Measurements from ENCODE around the gene ZP3.
A peak's percentile ranks its signal among the peaks of the same experiment; 100 is the strongest.
"Not testable (repeated sequence)": the region's sequence is repeated elsewhere in the genome, so short reads cannot be mapped to it uniquely, and the experiment has no call there.

Gene ZP3

DNA sequence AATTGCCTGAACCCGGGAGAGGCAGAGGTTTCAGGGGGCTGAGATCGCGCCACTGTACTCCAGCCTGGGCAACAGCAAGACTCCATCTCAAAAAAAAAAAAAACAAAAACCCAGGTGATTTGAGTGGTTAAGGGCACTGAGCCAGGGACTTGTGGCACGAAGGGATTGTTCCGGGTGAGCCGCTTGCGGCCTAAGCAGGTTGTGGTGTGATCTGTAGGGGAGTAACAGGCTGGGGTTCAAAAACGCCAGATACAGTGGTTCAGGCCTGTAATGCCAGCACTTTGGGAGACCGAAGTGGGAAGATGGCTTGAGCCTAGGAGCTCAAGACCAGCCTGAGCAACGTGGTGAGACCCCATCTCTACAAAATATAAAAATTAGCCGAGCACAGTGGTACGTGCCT lies 19.1 kb downstream of the ZP3 start:
- DNase-seq = peak; percentile 12

DNA sequence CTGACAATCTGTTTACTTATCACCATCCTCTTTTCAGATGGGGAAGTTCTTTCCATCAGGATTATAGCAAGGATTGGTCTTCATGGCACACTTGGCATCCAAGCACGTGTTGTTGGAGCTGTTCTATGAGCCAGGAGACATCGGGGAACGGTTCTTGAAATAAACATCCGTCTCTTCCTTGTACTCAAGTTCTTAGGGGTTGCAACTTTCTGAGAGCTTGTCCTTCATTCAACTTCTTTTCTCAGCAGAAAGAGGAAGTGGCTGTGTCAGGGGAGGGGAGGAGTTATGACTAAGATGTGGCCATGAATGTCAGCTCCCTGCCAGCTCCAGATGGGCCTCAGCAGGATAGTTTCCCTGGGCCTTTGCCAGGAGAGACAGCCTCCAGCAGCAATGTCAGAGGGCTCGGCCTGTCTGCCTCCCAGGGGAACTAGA lies 20.8 kb downstream of the ZP3 start:
- DNase-seq = not testable (repeated sequence)

DNA sequence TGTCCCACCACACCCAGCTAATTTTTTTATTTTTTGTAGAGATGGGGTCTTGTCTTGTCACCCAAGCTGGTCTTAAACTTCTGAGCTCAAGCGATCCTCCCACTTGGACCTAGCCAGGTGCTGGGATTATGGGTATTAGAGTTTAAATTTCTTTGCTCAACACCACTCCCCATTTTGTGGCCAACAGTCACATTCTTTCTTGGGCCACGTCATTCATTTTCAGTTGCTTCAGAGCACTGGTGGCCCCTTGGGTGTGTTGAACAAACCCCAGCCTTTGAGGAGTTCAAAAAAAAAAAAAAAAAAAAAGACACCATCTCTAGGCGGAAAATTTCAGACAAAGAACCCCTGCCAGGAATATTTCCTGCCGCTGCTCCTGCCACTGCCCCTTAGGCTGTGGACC lies 32.3 kb downstream of the ZP3 start:
- not testable (repeated sequence) for DNase-seq

DNA sequence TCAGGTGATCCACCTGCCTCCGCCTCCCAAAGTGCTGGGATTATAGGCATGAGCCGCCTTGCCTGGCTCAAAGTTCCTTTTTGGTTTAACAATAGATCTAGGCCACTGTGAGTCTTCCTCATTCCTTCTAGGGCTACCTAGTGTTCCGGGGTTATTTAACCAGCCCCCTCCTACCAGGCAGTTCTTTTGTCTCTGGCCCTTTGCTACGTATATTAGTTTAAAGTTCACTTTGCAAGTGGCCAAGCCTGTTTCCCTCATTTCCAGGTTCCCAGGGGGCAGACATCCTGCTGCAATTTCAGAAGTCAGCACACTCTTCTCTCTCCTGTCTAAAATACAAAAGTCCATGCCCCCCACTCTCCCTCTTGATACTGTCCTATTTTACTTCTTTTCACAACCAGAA lies 33.8 kb downstream of the ZP3 start:
- not testable (repeated sequence) for DNase-seq

DNA sequence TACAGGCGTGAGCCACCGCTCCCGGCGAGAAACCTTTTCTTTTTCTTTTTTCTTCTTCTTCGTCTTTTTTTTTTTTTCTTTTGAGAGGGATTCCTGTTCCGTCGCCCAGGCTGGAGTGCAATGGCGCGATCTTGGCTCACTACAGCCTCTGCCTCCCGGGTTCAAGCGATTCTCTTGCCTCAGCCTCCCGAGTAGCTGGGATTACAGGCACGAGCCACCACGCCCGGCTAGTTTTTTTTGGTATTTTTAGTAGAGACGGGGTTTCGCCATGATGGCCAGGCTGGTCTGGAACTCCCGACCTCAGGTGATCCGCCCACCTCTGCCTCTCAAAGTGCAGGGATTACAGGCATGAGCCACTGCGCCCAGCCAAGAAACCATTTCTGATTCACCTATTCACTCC lies 36.0 kb downstream of the ZP3 start:
- DNase-seq = not testable (repeated sequence)

DNA sequence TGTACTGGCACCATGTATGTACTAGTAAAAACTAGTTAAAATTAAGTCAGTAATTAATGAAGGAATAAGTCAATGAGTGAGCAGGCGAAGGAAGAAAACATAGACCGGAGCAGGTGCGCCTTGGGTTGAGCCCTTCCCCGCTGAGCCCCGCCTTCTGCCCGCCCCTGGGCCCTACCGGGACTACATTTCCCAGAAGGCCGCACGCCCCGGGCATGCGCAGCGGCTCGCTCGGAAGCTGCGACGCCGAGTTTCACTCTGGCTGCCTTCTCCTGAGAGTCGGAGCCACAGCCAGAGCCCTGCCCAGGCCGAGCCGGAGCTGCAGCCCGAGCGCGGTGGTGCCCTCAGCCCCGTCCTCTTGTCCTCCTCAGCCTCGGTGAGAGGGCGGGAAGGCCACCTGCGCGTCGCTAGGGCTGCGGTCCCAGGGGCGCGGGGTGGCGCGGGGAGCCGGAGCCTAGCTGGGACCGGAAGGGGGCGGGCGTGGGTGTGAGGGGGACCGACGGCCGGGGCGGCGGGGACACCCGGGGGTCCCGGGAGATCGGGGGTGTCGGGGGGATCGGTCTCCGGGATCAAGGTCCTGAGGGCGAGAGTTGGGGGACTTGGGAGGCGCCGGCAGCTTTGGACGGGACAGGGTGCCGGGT lies 36.8 kb downstream of the ZP3 start, which contains the start of gene DTX2:
TSS of gene DTX2 (plus strand) at position 246 of the 638 bp plus-strand sequence. CDS start 18,801 bp downstream, outside the sequence.
- DNase-seq = peak; percentile 46

DNA sequence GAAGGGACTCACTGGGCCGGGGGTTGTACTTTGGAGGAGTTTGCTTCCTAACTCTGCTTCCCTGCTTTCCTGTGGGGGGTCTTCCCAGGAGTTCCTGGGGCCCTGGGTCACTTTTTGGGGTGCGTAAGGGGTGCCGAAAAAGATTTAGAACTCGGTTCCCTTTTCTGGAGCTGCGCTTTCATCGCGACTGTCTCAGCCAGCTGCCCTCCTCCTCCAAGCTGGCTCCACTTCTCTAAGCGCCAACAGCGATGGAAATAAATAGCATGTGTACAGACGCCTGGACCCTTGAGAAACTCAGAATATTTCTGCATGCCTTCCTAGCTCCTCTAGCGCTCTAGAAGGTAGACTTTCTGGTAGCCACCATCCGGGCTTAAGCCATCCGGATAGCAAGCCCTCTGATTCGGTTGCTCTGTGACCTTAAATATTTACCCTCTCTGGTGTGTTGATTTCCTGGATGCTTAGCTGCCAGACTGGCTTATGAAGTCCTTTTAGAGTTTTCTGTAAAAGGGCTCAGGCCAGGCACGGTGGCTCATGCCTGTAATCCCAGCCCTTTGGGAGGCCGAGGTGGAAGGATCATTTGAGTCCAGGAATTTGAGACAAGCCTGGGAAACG lies 37.6 kb downstream of the ZP3 start:
- not testable (repeated sequence) for DNase-seq

DNA sequence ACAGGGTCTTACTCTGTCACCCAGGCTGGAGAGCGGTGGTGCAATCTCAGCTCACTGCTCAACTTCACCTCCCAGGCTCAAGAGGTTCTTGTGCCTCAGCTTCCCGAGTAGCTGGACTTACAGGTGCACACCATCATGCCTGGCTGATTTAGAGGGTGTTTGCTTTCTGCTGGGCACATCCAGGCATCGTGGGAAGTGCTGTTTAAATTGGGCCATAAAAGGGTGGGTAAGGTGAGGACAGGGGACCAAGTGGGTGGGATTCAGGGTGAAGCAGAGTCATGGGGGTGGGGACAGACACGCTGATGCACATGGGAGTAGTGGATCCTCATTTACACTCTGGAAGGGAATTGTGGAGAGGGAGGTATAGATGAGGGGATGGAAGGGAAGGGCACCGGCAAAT lies 40.2 kb downstream of the ZP3 start:
- DNase-seq = not testable (repeated sequence)

DNA sequence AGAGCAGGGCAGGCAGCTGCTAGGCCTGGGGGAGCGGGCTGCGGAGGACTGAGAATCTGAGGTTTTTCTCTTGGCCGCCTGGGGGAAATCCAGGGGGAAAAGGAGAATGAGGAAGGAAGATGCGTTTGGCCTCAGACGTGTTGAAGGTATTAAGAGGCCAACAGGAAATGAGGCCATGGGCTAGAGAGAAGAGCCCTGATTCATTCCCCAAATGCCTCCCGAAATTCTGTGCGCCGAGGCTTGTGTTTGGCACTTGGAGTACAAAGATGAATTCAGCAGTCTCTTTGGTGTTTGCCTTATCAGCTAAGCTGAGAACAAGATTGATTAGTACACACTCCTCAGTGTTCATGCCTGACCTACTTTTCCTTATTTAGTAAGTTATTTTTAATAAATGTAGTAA lies 41.2 kb downstream of the ZP3 start:
- DNase-seq = not testable (repeated sequence)

DNA sequence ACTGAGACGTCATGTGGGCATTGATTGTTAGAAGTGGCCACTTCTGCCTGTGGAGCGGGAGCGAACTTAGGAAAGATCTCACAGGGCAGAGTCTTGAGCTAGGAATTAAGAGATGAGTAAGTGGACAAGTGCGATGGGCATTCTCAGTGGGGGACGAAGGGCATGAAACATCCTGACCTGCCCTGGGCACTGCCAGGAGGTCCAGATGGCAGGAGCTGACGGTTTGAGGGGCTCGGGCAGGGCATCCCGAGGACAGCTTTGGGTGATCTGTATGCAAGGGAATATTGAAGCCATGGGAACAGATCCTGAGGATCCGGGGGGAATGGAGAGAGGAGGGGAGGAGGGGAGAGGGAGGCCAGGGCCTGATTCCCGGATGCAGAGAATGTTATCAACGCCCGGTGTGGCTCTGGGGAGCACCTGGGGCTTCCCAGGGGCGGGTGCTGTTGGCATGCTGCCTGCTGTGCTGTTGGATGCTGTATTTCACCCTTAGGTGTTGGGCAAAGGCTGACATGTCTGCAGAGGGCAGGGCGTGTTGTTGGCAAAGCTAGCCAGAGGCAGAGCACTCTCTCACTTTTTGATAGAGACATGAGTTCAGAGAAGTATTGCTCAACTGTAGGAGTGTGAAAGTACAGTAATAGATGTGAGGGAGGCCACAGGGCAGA lies 43.1 kb downstream of the ZP3 start:
- not testable (repeated sequence) for DNase-seq

DNA sequence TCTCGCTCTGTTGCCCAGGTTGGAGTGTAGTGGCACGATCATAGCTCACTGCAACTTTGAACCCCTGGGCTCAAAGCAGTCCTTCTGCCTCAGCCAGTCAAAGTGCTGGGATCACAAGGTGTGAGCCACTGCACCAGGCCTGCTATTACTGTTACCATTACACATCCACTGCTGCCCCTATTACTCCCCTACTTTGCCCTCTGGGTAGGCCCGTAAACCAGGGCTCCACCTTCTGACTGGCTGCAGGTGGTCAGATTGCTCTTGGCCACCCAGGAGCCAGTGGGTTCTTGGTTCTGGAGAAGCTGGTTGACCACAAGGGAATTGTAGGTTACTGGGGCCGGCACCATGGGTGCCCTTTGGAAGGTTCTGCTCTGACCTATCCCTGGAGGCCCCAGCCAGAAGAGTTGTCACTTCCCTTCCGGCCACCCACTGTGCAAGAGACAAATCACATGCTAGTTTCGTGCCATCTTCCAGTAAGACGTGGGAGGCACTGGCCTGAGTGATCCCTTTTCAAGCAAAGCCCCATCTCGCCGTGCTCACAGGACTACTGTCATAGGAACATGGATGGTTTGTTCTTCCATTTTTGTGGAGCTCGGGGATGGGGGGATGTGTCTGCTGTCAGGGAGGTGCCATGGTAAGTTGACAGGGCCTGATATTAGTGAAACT lies 46.9 kb downstream of the ZP3 start:
- not testable (repeated sequence) for DNase-seq

DNA sequence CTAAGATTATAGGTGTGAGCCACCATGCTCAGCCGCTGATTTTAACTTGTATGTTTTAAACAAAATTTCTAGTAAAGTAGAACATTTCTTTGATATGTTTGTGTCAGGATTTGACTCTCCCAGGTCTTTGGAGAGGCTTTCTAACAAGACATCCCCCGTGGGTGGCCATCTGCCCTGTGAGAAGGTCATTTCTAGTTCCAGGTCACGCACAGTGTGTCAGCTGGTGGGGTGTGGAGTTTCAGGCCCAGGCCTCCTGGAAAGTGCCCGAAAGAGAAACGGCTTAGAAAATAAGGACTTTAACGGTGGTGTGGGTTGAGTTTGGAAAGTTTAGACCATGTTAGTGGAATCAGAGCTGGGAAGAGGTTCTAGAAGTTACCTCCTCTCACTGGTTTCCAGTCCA lies 48.3 kb downstream of the ZP3 start:
- DNase-seq = not testable (repeated sequence)

DNA sequence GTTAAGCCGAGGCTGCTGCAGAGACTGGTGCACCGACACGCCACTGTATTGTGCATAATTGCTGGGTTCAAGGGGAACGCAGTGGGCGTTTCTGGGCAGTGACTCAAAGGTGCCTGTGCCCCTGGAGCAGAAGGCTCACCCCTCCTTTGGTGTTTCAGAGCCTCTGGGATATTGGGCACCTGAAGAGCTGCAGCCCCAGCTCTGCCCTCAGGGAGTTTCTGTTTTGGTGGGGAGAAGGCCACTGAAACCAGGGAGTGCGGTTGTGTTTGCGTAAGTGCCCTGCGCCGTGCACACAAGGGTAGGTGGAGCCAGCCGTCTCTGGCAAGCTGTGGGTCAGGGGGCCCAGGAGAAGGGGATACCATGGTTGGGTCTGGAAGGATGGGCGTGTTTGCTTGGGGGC lies 51.5 kb downstream of the ZP3 start:
- not testable (repeated sequence) for DNase-seq

DNA sequence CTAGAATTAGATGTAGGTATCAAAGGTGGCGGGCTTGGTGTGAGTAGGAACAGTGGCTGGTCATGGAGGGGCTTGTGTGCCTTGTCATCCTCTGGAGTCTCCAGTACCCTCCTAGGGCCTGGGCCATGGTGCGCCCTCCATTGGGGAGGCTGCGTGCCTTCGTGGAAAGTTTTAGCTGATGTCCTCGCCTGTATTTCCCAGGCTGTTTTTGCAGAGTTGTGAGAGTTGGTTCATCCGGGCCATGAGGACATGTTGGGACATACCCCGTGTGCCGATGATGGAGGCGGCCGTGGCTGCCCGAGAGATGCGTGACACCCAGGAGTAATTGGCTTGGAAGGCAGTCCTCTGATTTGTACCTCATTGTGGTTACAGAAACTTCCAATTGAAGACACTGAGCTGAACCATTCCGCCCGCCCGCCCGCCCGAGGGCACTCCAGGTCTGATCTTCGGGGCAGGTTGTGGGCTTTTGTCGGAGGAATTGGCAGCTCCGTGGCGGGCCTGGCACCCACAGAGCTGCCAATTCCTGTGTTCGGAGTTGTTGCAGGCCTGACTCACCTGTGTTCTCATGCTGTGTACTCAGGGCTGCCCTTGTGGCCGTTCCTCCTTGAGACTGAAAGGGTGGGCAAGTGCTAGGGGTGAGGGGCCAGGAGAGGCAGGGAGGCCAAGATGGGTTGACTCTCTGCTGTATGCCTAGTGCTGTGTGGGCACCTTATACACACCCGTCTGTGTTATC lies 52.2 kb downstream of the ZP3 start:
- not testable (repeated sequence) for DNase-seq

DNA sequence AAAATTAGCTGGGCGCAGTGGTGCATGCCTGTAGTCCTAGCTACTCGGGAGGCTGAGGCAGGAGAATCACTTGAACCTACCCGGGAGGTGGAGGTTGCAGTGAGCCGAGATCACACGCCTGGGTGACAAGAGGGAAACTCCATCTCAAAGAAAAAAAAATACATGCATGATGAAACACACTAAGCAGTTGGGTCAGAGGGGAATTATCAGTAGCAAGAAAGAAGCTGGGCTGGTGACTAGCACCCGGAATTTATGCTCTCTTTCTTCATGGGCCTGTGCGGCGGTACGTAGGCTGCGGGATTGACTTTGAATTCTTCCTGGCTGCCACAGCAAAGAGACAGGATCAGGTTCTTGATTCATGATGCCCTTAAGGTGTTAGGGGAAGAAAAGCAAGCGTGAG lies 54.9 kb downstream of the ZP3 start:
- DNase-seq = not testable (repeated sequence)

DNA sequence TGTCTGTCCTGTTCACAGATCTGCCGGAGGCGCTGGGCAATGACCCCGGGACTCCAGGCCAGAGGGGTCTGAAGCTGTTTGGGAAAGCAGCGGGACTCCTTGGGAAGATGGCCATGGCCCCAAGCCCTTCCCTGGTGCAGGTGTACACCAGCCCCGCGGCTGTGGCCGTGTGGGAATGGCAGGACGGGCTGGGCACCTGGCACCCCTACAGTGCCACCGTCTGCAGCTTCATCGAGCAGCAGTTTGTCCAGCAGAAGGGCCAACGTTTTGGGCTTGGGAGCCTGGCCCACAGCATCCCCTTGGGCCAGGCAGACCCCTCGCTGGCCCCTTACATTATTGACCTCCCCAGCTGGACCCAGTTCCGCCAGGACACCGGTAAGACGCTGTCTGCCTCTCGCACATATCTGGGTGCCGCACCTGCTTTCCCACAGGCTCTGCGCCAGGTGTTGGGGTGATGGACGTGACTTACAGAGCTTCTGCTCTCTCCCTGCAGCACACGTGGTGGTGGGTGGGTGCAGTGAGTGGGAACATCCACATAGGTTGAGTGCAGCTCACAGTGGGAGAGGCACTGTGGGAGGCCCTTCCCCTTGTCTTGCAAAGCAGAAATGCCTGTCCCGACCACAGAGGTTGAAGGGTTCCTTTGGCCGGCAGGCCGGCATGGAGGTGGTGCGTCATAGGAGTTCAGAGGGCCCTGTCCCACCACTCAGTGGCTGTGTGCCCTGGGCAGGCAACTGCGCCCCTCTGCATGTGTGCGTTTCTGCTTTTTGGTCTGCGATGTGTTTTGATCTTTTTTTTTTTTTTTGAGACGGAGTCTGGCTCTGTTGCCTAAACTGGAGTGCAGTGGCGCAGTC lies 55.9 kb downstream of the ZP3 start:
- DNase-seq = not testable (repeated sequence)

DNA sequence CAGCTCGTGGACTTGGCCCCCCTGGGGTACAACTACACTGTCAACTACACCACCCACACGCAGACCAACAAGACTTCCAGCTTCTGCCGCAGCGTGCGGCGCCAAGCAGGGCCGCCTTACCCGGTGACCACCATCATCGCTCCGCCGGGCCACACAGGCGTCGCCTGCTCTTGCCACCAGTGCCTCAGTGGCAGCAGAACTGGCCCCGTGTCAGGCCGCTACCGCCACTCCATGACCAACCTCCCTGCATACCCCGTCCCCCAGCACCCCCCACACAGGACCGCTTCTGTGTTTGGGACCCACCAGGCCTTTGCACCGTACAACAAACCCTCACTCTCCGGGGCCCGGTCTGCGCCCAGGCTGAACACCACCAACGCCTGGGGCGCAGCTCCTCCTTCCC lies 57.9 kb downstream of the ZP3 start:
- DNase-seq = not testable (repeated sequence)

DNA sequence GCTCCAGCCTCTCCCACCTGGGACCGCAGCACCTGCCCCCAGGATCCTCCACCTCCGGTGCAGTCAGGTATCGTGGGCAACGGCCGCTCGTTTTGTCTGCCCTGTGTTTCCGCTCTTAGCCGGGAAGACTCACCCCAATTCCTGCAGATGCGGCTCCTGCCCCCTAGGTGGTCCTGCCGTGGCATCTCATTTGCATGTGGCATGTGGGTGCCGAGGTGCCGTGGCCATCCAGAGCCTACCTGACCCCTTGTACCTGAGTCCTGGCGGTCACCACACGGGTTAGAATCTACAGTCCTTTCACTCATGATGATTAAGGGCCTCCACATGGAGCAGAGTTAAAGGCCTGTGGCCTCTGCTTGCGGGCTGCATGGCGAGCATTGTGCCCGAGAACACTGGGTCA lies 58.3 kb downstream of the ZP3 start:
- not testable (repeated sequence) for DNase-seq

DNA sequence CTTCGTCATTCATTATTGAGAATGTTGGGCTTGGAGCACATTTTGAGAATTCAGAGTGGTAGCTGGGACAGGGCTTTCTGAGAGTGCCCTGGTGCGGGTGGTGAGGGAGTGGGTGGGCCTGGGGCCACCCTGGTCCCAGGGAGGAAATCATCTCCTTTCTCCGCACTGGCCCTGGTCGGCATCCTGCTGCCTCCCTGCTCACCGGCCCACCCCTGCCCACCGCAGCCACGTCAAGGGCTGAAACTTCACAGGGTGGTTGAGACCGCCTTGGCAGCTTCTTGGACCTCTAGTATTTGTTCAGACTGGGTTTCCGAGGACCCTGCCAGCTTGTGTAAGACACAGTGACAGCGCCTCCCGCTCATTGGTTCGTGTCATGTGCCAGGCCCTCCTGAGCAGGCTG lies 59.7 kb downstream of the ZP3 start:
- DNase-seq = not testable (repeated sequence)

DNA sequence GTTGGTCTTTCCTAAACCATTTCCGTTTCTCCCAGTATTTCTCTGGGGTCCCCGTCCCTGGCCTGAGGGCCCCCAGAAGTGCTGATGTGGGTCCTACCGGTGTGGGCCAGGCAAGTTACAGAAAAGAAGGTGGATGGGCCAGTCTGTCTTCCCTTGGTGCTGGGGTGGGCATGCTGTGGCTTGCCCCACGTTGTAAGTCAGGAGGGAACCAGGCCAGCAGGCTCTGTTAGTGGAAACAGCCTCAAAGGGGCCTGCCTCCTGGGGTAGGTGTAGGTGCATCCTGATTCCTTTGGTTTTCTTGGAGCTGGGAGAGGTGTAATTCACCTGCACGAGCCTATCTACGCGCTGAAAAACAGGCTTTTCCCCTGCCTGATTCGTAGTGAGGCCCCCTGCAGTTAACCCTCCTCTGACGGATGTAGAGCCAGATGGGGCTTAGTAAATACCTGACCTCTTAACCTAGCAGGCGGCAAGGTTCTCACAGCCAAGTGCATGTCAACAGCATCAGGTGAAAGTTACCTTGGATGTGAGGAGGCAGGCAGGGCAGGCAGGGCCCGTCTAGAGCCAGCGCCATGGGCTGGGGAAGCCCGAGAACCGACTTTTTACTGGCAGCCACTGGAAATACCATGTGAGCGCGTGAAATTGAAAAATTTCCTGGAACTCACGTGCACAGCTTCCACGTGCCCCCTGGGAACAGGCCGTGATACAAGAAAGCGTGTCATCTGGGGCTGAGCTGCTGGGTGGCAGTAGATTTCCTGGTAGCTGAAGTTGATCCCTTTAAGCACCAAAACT lies 61.3 kb downstream of the ZP3 start:
- not testable (repeated sequence) for DNase-seq

DNA sequence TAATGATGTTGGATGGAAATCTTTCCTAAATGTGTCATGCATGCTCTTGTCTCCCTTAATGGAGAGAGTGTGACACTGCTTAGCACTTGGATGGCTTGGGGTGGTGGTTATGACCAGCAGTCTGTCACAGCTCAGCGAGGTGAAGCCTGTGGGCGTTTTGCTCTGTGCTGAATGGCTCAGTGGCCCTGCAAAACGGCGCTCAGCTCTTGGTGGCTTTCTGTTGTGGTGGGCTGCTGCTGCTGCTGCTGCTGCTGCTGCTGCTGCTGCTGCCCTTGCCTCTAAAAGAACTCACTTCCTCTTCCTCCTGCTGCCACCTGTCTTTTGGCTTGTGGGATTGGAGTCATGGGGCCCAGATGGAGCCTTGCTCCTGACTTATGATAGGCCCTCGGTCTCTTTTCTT lies 61.9 kb downstream of the ZP3 start:
- not testable (repeated sequence) for DNase-seq

Data from activated CD4-positive, alpha-beta T cell treated with anti-CD3 and anti-CD28 coated beads, Interleukin-2, amount 50 U/mL, for 1 hour (primary cell).